ENCODE data around the gene SESTD1. TPM values are rescaled to one million over a fixed set of nuclear protein-coding genes. Genes with fewer than 3 reads are reported as not detected.
A peak's percentile ranks its signal among the peaks of the same experiment; 100 is the strongest.
"Not testable (repeated sequence)": the region's sequence is repeated elsewhere in the genome, so short reads cannot be mapped to it uniquely, and the experiment has no call there.

The SESTD1 gene
- polyA plus RNA-seq, 4 donors: 61.5 to 79.3 (median 69.2) TPM

GRCh38 chr2:179268277-179268925, 3.8 kb upstream of the SESTD1 start:
- DNase-seq (ENCODE audit: low read depth in 4 of 4, low spot score in 2 of 4): no peak

- DNase-seq (ENCODE audit: low read depth in 4 of 4, low spot score in 2 of 4): no peak
Observed at GRCh38 chr2:179266271-179266670, 1.6 kb upstream of the SESTD1 start.

- DNase-seq (ENCODE audit: low read depth in 4 of 4, low spot score in 2 of 4): no peak
Observed at GRCh38 chr2:179265082-179265510, 464 bp upstream of the SESTD1 start.

- DNase-seq (ENCODE audit: low read depth in 4 of 4, low spot score in 2 of 4): peak in 2 of 4 donors; percentile 50 to 64
Observed at GRCh38 chr2:179263446-179264367, 925 bp downstream of the SESTD1 start.

- DNase-seq (ENCODE audit: low read depth in 4 of 4, low spot score in 2 of 4): no peak
Observed at GRCh38 chr2:179263015-179263414, 1.6 kb downstream of the SESTD1 start.

GRCh38 chr2:179262077-179262660, 2.5 kb downstream of the SESTD1 start:
- DNase-seq (ENCODE audit: low read depth in 4 of 4, low spot score in 2 of 4): no peak

- no peak for DNase-seq (ENCODE audit: low read depth in 4 of 4, low spot score in 2 of 4)
Observed at GRCh38 chr2:179261151-179261825, 3.3 kb downstream of the SESTD1 start.

- no peak for DNase-seq (ENCODE audit: low read depth in 4 of 4, low spot score in 2 of 4)
Observed at GRCh38 chr2:179260224-179260623, 4.4 kb downstream of the SESTD1 start.

GRCh38 chr2:179255129-179255528, 9.5 kb downstream of the SESTD1 start:
- no peak for DNase-seq (ENCODE audit: low read depth in 4 of 4, low spot score in 2 of 4)

GRCh38 chr2:179253226-179253625, 11.4 kb downstream of the SESTD1 start:
- DNase-seq (ENCODE audit: low read depth in 4 of 4, low spot score in 2 of 4): no peak

- DNase-seq (ENCODE audit: low read depth in 4 of 4, low spot score in 2 of 4): no peak
Observed at GRCh38 chr2:179252423-179252822, 12.2 kb downstream of the SESTD1 start.

- DNase-seq (ENCODE audit: low read depth in 4 of 4, low spot score in 2 of 4): no peak
Observed at GRCh38 chr2:179251870-179252269, 12.8 kb downstream of the SESTD1 start.

GRCh38 chr2:179250848-179251504, 13.7 kb downstream of the SESTD1 start:
- no peak for DNase-seq (ENCODE audit: low read depth in 4 of 4, low spot score in 2 of 4)

GRCh38 chr2:179250095-179250494, 14.5 kb downstream of the SESTD1 start:
- DNase-seq (ENCODE audit: low read depth in 4 of 4, low spot score in 2 of 4): no peak

- DNase-seq (ENCODE audit: low read depth in 4 of 4, low spot score in 2 of 4): no peak
Observed at GRCh38 chr2:179248024-179248348, 16.6 kb downstream of the SESTD1 start.

- DNase-seq (ENCODE audit: low read depth in 4 of 4, low spot score in 2 of 4): no peak
Observed at GRCh38 chr2:179247318-179248023, 17.2 kb downstream of the SESTD1 start.

- not testable (repeated sequence) for DNase-seq (ENCODE audit: low read depth in 4 of 4, low spot score in 2 of 4)
Observed at GRCh38 chr2:179245843-179246242, 18.8 kb downstream of the SESTD1 start.

GRCh38 chr2:179243046-179243445, 21.6 kb downstream of the SESTD1 start:
- no peak for DNase-seq (ENCODE audit: low read depth in 4 of 4, low spot score in 2 of 4)

- no peak for DNase-seq (ENCODE audit: low read depth in 4 of 4, low spot score in 2 of 4)
Observed at GRCh38 chr2:179240481-179241451, 23.9 kb downstream of the SESTD1 start.

Data from left renal cortex interstitium (tissue), 4 donors.